ENCODE results near the gene TRPC4AP.

- no peak for TF ChIP-seq POLR2A (IDR thresholded peaks at IDR 0.05)
- no peak for TF ChIP-seq CTCF (IDR thresholded peaks at IDR 0.05)
- TF ChIP-seq EP300 (IDR thresholded peaks at IDR 0.05), result no peak
Measured at GRCh38 chr20:35039146-35039545, 53.5 kb downstream of the TRPC4AP start.
